Skin epidermis (tissue), 12 donors: ENCODE results near the gene GOLT1B.
A peak's percentile ranks its signal among the peaks of the same experiment; 100 is the strongest.
"Not testable (repeated sequence)": the region's sequence is repeated elsewhere in the genome, so short reads cannot be mapped to it uniquely, and the experiment has no call there.

Experiments used
- H3K27ac ChIP-seq, 21 experiments: fragments of 200-600 bp; sonication (generic) in 11 of 21; one replicate each; pipeline ENCODE4 v1.5.0; 2020; ENCODE audit warnings: mild to moderate bottlenecking in 3 of 21, inconsistent platforms in 2 of 21, moderate library complexity in 2 of 21
- H3K4me3 ChIP-seq, 7 experiments: fragments of 200-600 bp; sonication (generic) in 2 of 7; one replicate each; pipeline ENCODE4 v1.5.0; 2020; ENCODE audit warnings: inconsistent platforms in 2 of 7, mild to moderate bottlenecking in 2 of 7, moderate library complexity in 1 of 7

The GOLT1B gene, protein sequence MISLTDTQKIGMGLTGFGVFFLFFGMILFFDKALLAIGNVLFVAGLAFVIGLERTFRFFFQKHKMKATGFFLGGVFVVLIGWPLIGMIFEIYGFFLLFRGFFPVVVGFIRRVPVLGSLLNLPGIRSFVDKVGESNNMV

DNA sequence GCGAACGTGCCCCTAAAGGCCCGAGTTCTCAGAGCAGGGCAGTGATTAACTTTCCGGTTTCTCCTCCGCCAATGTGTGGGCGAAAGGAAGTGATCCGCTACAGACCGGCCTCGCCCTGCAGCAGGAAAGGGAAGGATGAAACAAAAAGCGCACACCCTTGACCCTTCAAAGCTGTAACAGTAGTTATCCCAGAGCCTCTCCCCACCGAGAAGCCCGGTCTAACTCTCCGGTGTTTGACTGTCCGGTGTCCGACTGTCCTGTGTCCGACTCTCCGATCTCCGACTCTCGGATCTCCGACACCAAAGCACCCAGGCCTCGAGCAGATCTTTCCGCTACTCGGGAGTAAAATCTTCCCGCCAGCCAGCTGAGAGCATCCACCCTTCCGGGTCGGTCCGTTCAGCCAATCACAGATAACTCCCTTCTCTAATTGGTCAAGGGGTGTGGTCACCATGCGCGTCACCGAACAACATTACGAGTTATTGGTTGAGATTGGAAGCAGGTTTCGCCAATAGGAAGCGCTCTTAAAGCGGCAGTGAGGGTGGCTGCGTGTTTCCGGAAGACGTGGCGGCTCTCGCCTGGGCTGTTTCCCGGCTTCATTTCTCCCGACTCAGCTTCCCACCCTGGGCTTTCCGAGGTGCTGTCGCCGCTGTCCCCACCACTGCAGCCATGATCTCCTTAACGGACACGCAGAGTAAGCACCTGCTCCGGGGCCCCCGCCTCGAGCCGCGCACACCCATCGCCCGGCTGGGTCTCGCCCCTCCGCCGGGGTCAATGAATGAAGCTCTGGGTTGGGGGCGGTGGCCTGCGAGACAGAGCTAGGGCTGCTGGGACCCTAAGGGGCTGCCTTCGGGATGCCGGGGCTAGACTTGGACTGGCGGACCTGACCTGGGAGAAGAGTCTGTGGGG is at the start of gene GOLT1B, which contains the start of gene RECQL:
Gene GOLT1B, plus strand, starts transcription at position 532 of the 906 bp plus-strand sequence. Its CDS starts 135 bp downstream, at position 667.
Gene RECQL, minus strand, starts transcription at position 378 of the 906 bp plus-strand sequence. CDS start 2,065 bp downstream, outside the sequence.
- Histone ChIP-seq H3K27ac (peak within 1 kb of the TSS; percentile 78 to 98 (median 89)), H3K4me3 (peak within 1 kb of the TSS; percentile 89 to 99 (median 94))

DNA sequence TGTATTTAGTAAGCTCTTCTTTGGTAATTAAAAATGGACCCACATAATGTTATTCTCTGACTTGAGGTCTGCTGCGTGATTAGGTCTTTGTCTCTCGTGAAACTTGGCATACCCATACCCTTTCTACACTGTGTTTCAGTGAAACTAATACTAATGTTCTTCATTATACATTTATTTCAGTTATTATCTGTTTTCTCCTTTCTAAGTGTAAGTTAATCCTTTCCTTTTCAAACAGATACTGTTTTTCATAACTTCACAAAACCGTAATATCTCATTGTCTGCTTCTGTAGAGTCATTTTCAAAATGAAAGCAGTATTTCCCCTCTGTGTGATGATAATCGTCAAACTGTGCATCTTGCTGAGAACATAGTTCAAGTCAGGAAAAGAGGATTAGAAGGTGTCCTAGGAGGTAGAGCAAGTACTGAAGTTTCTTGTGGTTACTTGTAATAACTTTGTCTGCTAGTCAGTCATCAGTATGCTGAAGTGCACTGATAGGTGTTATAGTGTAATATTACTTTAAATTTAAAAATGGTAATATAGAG is 48.2 kb upstream of the GOLT1B start:
- peak overlapping the region in 3 of 21 experiments; percentile 1 to 80 (median 34) for H3K27ac ChIP-seq
- no peak overlapping the region for H3K4me3 ChIP-seq

DNA sequence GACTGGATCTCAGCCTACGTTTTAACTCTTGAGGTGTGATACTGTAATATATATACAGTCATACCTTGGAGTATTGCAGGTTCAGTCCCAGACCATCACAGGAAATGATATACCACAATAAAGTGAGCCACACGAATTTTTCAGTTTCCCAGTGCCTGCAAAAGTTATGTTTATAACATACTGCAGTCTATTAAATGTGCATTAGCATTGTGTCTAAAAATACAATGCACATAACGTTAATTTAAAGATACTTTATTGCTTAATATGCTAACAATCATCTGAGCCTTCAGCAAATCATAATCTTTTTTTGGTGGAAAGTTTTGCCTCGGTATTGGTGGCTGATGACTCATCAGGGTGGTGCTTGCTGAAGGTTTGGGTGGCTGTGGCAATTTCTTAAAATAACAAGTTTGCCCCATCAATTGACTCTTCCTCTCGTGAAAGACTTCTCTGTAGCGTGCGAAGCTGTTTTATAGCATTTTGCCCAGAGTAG is 45.3 kb upstream of the GOLT1B start:
- Histone ChIP-seq H3K4me3 (no peak overlapping the region), H3K27ac (peak overlapping the region in 3 of 21 experiments; percentile 40 to 68 (median 59))

DNA sequence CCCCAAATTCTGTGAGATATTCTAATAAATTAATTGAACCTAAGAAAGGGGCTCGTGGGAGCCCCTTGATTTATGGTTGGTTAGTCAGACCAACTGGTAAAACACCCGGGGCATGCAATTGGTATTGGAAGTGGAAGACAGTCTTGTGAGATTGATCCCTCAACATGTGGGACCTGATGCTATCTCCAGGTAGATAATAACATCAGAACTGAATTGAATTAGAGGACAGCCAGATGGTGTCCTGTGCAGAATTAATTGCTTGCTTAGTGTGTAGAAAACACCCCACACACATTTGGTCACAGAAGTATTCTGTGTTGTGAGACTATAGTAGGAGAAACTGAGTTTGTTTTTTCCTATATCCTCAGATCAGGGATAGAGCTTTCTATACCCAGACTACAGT is 42.1 kb upstream of the GOLT1B start:
- Histone ChIP-seq H3K4me3 (no peak overlapping the region), H3K27ac (no peak overlapping the region)

DNA sequence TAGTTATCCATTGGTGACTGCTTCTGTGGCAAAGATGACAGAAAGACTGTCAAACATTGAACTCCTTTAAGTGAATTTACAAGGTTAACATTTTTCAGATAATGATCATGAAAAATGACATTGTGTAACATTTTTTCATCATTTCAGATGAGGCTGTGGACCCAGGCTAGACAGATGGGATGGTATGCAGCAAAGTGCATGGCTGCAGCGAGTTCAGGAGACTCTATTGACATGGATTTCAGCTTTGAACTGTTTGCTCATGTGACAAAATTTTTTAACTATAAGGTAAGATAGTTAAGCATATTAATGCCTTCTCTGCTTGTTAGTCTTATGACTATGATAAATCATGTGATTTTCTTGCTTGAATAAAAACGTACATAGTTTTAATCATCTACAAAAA is 34.3 kb upstream of the GOLT1B start:
- not testable (repeated sequence) for H3K4me3 ChIP-seq, H3K27ac ChIP-seq

DNA sequence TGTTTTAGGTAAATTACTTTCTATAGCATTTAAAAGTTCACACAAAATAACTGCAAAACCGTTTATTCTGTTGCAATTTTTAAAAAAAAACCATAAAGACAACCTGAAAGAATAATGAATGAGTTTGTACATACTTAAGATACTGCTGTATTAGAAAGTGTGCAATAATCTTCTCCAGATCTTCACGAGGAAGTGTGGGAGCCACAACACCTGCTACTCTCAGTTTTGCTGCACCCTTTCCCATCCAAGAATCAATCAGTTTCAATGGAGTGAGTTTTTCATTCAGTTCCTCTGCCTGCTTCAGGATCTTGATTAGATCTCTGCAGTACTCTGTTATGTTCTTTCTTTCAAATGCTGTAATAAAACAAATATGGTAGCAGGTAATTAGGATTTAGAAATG is 30.3 kb upstream of the GOLT1B start:
- Histone ChIP-seq H3K27ac (peak overlapping the region in 1 of 21 experiments; percentile 59), H3K4me3 (no peak overlapping the region)

DNA sequence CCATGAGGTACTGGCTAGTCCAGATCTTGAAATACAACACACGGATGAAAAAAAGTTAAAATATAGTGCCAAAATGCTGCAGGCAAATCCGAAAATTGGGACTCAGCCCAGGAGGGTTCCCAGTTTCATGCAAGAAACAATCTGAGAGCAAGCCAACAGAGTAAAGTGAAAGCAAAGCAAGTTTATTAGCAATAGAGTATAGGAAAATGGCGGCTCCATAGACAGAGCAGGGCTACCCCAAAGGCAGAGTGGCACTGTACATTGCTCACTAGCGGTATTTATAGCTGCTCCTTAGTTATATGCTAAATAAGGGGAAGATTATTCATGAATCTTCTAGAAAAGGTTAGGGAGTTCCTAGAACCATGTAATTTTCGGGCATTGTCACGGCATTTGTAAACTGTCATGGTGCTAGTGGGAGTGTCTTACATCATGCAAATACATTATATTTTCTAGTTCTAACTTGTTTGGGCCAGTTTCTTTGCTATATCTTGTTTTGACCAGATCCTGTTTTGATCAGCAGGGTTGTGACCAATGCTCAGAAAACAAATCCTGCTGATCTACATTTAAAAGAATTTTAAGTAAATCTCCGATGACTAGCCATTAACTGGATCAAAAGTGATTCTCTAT is 29.3 kb upstream of the GOLT1B start:
- Histone ChIP-seq H3K4me3 (peak overlapping the region in 1 of 7 experiments; percentile 16), H3K27ac (peak overlapping the region in 6 of 21 experiments; percentile 1 to 72 (median 48))

DNA sequence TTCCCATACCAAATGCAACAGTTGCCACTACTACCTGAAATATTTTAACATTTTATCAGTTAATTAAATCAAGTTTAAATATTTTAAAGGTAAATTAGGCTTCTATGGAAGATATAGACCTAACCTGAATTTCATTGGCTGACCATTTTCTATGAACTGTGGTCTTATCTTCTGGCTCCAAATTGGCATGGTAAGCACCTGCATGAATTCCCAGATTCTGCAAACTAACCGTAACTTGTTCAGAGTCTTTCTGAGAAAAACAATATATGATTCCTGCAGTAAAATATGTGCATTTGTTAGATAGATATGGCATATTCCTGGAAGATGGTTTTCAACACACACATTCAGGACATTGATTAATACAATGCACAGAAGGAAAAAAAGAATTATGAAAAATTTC is 26.0 kb upstream of the GOLT1B start:
- no peak overlapping the region for H3K4me3 ChIP-seq
- H3K27ac ChIP-seq, result no peak overlapping the region

DNA sequence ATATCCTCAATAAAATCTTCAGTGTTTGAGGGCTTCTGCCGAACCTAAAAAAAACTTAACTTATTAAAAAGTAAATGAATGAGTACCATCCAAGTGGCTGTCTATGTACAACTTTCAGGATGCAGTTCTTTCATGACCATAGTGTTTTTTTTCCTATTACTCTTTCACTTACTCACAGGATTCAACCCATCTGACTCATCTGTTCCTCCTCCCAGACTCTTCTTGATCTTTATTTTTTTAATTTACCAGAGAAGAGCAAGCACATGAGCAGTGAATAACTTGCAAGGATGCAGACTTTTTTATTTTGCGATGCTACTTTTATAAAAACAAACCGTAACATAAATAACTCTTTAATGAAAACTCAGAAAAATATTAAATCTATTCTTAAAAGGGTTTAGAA is 24.6 kb upstream of the GOLT1B start:
- Histone ChIP-seq H3K4me3 (no peak overlapping the region), H3K27ac (no peak overlapping the region)

DNA sequence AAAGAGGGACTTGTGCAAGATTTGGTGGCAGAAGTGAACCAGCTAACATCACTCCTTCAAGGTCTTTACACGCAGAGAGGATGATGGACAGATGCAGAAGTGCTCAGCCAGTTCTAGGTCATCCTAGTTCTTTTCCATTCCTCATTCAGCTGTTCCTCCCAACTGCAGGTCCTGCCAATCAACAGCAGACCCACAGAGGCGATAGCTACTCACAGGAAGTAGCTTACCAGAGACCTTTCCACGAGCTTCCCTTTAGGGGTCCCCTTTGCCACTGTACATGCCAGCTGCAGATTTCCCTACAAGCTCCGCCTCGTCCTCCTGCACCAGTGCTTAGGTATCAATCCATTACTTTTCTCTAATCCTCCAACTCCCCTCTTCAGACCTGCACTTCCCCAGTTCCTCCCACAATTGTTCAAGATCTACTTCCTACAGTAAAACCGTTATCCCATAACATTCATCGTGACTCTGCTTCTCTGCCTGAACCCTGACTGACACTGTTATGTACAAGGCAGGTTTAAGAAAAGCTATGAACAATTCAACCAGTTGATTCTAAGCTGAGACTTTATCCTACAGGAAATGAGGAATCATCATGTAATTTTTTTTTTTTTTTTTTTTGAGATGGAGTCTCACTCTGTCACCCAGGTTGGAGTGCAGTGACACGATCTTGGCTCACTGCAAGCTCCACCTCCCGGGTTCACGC is 22.7 kb upstream of the GOLT1B start:
- H3K27ac ChIP-seq, result no peak overlapping the region
- no peak overlapping the region for H3K4me3 ChIP-seq

DNA sequence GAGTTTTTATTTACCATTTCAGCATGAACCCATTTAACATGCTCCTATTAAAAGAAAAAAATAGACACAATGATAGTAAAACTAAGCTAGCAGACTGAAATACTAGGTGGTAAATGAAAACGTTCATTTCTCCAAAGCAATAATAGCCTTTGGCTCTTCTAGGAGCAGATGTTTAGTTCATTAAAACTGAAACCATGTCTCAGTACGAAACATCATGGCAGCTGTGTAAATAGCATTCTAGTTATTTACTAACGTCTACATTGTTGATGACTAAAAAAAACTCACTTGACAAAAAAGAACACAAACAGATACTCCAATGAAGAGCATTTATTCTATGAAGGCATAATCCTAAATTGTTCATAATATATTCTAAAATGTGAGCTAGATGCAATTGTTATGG is 18.1 kb upstream of the GOLT1B start:
- Histone ChIP-seq H3K4me3 (no peak overlapping the region), H3K27ac (no peak overlapping the region)

DNA sequence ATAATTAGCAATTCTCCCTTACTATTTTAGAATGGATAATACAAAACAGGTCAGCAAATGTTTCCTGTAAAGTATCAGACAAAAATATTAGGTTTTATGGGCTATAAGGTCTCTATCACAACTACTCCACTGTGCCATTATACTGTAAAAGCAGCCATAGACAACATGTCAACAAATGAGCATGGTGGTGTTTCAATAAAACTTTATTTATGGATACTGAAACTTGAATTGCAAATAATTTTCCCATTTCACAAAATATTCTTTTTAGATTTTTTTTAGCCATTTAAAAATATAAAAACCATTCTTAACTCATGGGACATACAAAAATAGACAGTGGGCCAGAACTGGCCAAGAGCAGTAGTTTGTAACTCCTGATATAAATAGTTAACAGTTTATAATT is 15.6 kb upstream of the GOLT1B start:
- no peak overlapping the region for H3K4me3 ChIP-seq
- H3K27ac ChIP-seq, result no peak overlapping the region

DNA sequence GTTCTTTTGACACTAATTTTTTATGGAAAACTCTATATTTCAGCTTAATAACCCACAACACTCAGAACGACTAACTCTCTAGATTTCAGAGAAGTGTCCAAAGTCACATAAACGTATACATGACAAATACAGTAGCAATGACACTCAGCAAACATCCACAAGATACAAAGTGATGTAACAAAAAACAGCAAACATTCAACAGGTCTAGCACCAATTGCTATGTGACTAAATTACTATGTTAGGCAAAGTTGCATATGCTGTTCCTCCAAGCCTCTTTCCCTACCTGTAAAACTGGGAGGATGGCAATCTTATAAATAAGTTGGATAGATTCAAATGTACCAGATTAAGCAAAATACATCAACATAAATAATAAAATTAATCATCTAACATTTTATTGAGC is 1.8 kb upstream of the GOLT1B start:
- Histone ChIP-seq H3K27ac (no peak overlapping the region), H3K4me3 (no peak overlapping the region)

DNA sequence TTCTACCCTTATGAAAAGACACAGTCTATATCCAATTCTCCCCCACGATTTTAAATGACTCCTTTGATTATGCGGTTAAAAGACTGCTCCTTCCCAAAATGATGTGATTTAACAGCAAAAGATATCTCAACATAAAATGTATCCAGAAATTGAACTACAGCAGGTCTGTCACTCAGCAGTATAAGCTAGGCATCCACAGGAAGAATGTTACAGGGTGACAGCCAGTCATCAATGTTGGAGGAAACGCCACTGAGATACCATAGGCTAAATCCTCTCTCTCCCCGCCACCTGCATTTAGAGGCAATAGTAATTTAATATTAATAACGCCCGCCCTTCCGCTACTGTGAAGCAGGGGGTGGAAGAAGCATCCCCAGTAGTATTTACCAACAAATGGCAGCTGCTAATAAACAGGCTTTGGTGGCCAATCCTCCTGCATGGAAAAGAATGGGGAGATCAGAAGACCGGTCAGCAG is 767 bp upstream of the GOLT1B start:
- H3K4me3 ChIP-seq, result peak overlapping the region; percentile 89 to 99 (median 94)
- H3K27ac ChIP-seq, result peak overlapping the region; percentile 31 to 98 (median 88)

DNA sequence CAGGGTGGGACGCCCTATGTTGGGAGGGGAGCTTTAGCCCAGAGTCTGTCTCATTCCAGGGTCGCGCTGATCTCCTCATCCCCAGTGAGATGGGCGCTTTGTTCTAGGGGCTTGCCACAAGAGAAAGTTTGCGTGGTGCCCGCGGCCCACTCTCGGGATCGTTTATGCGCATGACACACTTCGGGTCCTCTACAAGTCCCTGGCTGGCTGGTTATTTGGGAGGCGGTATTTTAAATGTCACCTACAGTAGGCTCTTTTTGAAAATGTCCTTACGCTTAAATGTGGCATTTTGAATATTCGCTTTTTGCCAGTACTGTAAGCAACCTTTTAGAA is 541 bp downstream of the GOLT1B start:
- Histone ChIP-seq H3K4me3 (peak overlapping the region; percentile 89 to 99 (median 94)), H3K27ac (peak overlapping the region; percentile 78 to 98 (median 89))

DNA sequence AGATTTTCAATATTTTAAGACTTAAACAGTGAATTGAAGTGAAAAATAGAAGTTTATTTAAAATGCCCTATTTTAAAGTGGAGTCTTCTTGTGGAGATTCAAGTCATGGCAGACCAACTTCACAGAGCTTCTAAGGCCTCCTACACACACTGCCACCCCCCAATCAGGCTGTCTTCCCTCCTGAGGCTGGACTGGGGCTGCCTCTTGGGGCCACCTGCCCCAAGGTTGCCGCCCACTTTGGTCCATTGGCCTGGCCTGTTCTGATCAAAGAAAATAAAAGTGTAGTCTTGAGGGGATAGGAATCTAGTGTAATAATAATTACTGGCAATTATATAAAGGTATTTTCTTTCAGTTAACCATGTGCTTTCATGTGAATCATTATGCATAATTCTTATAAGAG is 1.3 kb downstream of the GOLT1B start:
- Histone ChIP-seq H3K27ac (no peak overlapping the region), H3K4me3 (peak overlapping the region in 6 of 7 experiments; percentile 6 to 99 (median 92))

DNA sequence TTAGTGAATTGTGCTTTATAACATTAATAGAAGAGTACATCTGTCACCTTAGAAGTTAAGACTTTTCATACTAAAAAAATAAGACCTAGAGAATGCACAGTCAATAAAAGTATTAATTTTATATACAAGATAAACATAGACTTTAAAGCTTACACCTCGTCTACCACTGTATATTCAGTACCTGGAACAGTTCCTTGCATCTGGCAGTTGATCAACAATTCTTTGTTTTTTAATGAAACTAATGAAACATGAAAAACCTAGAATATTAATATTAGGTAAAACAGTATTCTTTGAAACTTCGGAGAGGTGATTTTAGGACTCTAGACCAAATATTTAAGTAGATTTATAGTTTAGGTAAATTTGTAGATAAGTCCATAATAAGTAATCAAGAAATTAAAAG is 4.3 kb downstream of the GOLT1B start:
- Histone ChIP-seq H3K27ac (no peak overlapping the region), H3K4me3 (no peak overlapping the region)

DNA sequence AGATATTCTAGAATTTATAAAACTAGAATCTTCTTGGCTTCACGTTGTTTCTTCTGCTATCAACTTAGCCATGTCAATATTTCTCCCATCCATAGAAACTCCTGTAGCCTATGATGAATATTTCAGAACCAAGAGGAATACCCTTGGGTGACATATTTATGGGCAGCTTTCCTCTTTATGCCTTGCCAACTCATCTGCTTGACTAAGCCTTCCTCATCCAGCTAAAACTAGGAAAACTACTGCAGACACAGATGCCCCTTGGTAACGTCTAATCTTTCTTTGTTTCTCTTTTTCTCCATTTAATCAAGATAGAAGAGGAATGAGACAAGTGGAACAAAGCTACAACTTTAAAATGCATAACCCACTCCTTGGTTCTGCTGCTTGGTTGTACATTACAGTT is 6.3 kb downstream of the GOLT1B start:
- Histone ChIP-seq H3K27ac (no peak overlapping the region), H3K4me3 (no peak overlapping the region)

DNA sequence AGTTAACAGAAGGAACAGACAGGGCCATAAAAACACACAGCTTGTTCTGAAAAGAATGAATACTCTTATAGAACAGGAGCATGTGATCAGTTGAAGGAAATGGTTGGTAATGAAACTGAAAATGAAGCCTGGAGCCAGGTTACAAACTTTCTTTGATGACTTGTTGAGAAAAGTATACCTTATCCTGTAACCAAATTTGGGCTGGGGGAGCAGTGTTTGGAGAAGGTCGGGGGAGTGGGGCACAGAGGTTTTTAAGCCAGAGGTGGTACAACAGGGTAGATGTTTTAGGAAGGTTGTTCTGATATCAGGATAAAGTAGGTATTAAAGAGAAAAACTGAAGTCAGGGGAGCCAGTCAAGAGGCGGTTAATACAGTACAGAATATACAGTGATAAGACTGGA is 8.2 kb downstream of the GOLT1B start:
- H3K27ac ChIP-seq, result peak overlapping the region in 1 of 21 experiments; percentile 3
- no peak overlapping the region for H3K4me3 ChIP-seq
